SU-DHL-6 (cell line): ENCODE results near the gene ZNF524.

ENCODE experiments used
- H2AFZ ChIP-seq: fragments of 200-600 bp; sonication (generic); 2 replicates; pipeline ENCODE4 v1.6.1; 2014; ENCODE audit warnings: low read depth, mild to moderate bottlenecking, moderate library complexity, mixed read lengths, antibody characterized with exemption, low read length; ENCODE audit not compliant: severe bottlenecking
- H3F3A ChIP-seq: fragments of 200-600 bp; shearing (Covaris generic); 2 replicates; pipeline ENCODE4 v1.6.0; 2016; ENCODE audit warnings: antibody characterized with exemption, mild to moderate bottlenecking; ENCODE audit not compliant: insufficient read depth
- H3K27ac ChIP-seq: fragments of 200-600 bp; sonication (generic); 2 replicates; pipeline ENCODE4 v1.5.1; 2016; ENCODE audit warnings: low read depth, mild to moderate bottlenecking, low read length, moderate library complexity, mixed read lengths
- H3K27me3 ChIP-seq: fragments of 200-600 bp; sonication (generic), shearing (Covaris generic); 2 replicates; pipeline ENCODE4 v1.6.0; 2014; ENCODE audit warnings: mild to moderate bottlenecking, low read length
- H3K36me3 ChIP-seq: fragments of 200-600 bp; sonication (generic); 2 replicates; pipeline ENCODE4 v1.6.1; 2014; ENCODE audit warnings: mild to moderate bottlenecking, low read length, mixed read lengths
- H3K4me2 ChIP-seq: fragments of 300-600, 200-600 bp; shearing (Covaris generic), sonication (generic); 2 replicates; pipeline ENCODE4 v1.6.0; 2014; ENCODE audit warnings: low read length, low read depth, mild to moderate bottlenecking; ENCODE audit not compliant: poor library complexity, severe bottlenecking
- H3K4me3 ChIP-seq: fragments of 200-600 bp; sonication (generic); 2 replicates; pipeline ENCODE4 v1.5.1; 2014; ENCODE audit warnings: antibody characterized with exemption, low read length, mild to moderate bottlenecking, mixed read lengths; ENCODE audit not compliant: insufficient read depth, poor library complexity, severe bottlenecking
- H3K79me2 ChIP-seq: fragments of 200-600 bp; sonication (generic); 2 replicates; pipeline ENCODE4 v1.6.1; 2014; ENCODE audit warnings: mild to moderate bottlenecking, low read length, moderate library complexity; ENCODE audit not compliant: insufficient read depth
- H3K9ac ChIP-seq: fragments of 200-600 bp; sonication (generic); 2 replicates; pipeline ENCODE4 v1.7.0; 2014; ENCODE audit warnings: mild to moderate bottlenecking, low read length
- H3K9me2 ChIP-seq: fragments of 200-600 bp; sonication (generic); replicated peaks from 2 replicates; pipeline ENCODE4 v1.6.1; 2014; ENCODE audit warnings: low read length; ENCODE audit not compliant: insufficient read depth
- H3K9me3 ChIP-seq: fragments of 200-600 bp; sonication (generic); 2 replicates; pipeline ENCODE4 v1.6.1; 2014; ENCODE audit warnings: low read length, mixed read lengths; ENCODE audit not compliant: insufficient read depth
- H4K20me1 ChIP-seq: fragments of 200-600 bp; sonication (generic); 2 replicates; pipeline ENCODE4 v1.6.1; 2014; ENCODE audit warnings: low read depth, mild to moderate bottlenecking, antibody characterized with exemption, low read length, moderate library complexity, mixed read lengths
- CTCF ChIP-seq: fragments of 200-600 bp; sonication (generic); IDR thresholded peaks from one replicate; pipeline ENCODE4 v1.5.1; 2017; ENCODE audit warnings: antibody characterized with exemption, mild to moderate bottlenecking, low read length, moderate library complexity; ENCODE audit not compliant: insufficient read depth, poor library complexity, severe bottlenecking
- EZH2phosphoT487 ChIP-seq: fragments of 200-600 bp; sonication (generic), shearing (Covaris generic); conservative IDR thresholded peaks from 2 replicates; pipeline ENCODE4 v1.6.1; 2018; ENCODE audit warnings: mild to moderate bottlenecking, antibody characterized with exemption, low read length, moderate library complexity, mixed read lengths

ZNF524 gene

GRCh38 chr19:55603581-55604292, 3.6 kb downstream of the ZNF524 start:
- Histone ChIP-seq H3K27me3 (no peaks in the 10 kb centered on the region), H3F3A (peaks cover 34% of the 10 kb centered on the region), H3K4me2 (no peak overlapping the region), H3K27ac (no peak overlapping the region), H2AFZ (no peak overlapping the region), H3K9me3 (no peaks in the 10 kb centered on the region), H3K36me3 (no peaks in the 10 kb centered on the region), H3K79me2 (peaks cover 20% of the 10 kb centered on the region), H3K9me2 (no peaks in the 10 kb centered on the region), H4K20me1 (no peaks in the 10 kb centered on the region), H3K4me3 (no peak overlapping the region), H3K9ac (no peak overlapping the region)
- no peak for TF ChIP-seq EZH2phosphoT487
- no peak for TF ChIP-seq CTCF

GRCh38 chr19:55605207-55605636, 5.1 kb downstream of the ZNF524 start:
- peak overlapping the region; percentile 86 for H3K27ac ChIP-seq
- peaks cover 27% of the 10 kb centered on the region for H3F3A ChIP-seq
- H3K27me3 ChIP-seq, result no peaks in the 10 kb centered on the region
- H3K9ac ChIP-seq, result peak overlapping the region; percentile 98
- peak overlapping the region; percentile 98 for H3K4me3 ChIP-seq
- H3K4me2 ChIP-seq, result peak overlapping the region; percentile 86
- no peak for TF ChIP-seq CTCF
- TF ChIP-seq EZH2phosphoT487, result no peak
- H4K20me1 ChIP-seq, result no peaks in the 10 kb centered on the region
- H3K9me2 ChIP-seq, result no peaks in the 10 kb centered on the region
- H3K36me3 ChIP-seq, result no peaks in the 10 kb centered on the region
- no peak overlapping the region for H2AFZ ChIP-seq
- H3K79me2 ChIP-seq, result peaks cover 22% of the 10 kb centered on the region
- no peaks in the 10 kb centered on the region for H3K9me3 ChIP-seq

- no peaks in the 10 kb centered on the region for H3K36me3 ChIP-seq
- peak within 1 kb of the TSS; percentile 45 for H2AFZ ChIP-seq
- peaks cover 22% of the 10 kb centered on the region for H3K79me2 ChIP-seq
- TF ChIP-seq CTCF (peak; percentile 60), EZH2phosphoT487 (no peak)
- no peaks in the 10 kb centered on the region for H3K9me3 ChIP-seq
- H3K9me2 ChIP-seq, result no peaks in the 10 kb centered on the region
- H4K20me1 ChIP-seq, result no peaks in the 10 kb centered on the region
- peak within 1 kb of the TSS; percentile 98 for H3K4me3 ChIP-seq
- peaks cover 22% of the 10 kb centered on the region for H3F3A ChIP-seq
- H3K27me3 ChIP-seq, result no peaks in the 10 kb centered on the region
- peak within 1 kb of the TSS; percentile 98 for H3K9ac ChIP-seq
- H3K27ac ChIP-seq, result peak within 1 kb of the TSS; percentile 86
- peak within 1 kb of the TSS; percentile 86 for H3K4me2 ChIP-seq
These were observed 5.8 kb downstream of the ZNF524 start, which contains the start of gene ZNF865 for GRCh38 chr19:55605637-55606470. Gene ZNF865 (plus strand): TSS chr19:55605647. CDS start chr19:55613619, 7,972 bp downstream.
